ENCODE measurements around the gene SLC22A23.

The SLC22A23 gene

GRCh38 chr6:3277251-3277650 lies 179.6 kb downstream of the SLC22A23 start:
- Histone ChIP-seq H4K20me1 (ENCODE audit: insufficient read depth, low read length) (no peaks in the 10 kb centered on the region), H3F3A (ENCODE audit: insufficient read depth, low read length) (no peaks in the 10 kb centered on the region; the same call in 1 of the 2 replicates), H3K27me3 (replicated peaks; ENCODE audit: insufficient read depth, low read length) (no peaks in the 10 kb centered on the region), H3K4me3 (ENCODE audit: low read length) (no peak overlapping the region), H2AFZ (ENCODE audit: low read length) (no peak overlapping the region), H3K4me1 (ENCODE audit: low read length) (no peaks in the 10 kb centered on the region; the same call in 1 of the 2 replicates), H3K27ac (ENCODE audit: low read length) (no peak overlapping the region), H3K9ac (ENCODE audit: low read length) (no peak overlapping the region), H3K4me2 (ENCODE audit: low read depth, low read length) (no peak overlapping the region), H3K36me3 (replicated peaks; ENCODE audit: insufficient read depth, low read length) (no peaks in the 10 kb centered on the region), H3K9me3 (replicated peaks; ENCODE audit: insufficient read depth, low read length) (no peaks in the 10 kb centered on the region), H3K9me2 (replicated peaks; ENCODE audit: insufficient read depth, low read length) (no peaks in the 10 kb centered on the region), H3K79me2 (ENCODE audit: low read length) (peaks cover 7% of the 10 kb centered on the region; the same call in 1 of the 2 replicates)
- DNase-seq = no peak
- TF ChIP-seq CTCF (IDR thresholded peaks at IDR 0.05; ENCODE audit: low read length) (no peak), EZH2phosphoT487 (IDR thresholded peaks at IDR 0.05; ENCODE audit: low read length) (no peak), EZH2 (optimal IDR thresholded peaks at IDR 0.05; ENCODE audit: low read depth, low read length) (no peak)

- Histone ChIP-seq H3K9me2 (replicated peaks; ENCODE audit: insufficient read depth, low read length) (no peaks in the 10 kb centered on the region), H3K79me2 (ENCODE audit: low read length) (peaks cover 7% of the 10 kb centered on the region; the same call in 1 of the 2 replicates), H3K36me3 (replicated peaks; ENCODE audit: insufficient read depth, low read length) (no peaks in the 10 kb centered on the region), H3K4me3 (ENCODE audit: low read length) (no peak overlapping the region), H3K9me3 (replicated peaks; ENCODE audit: insufficient read depth, low read length) (no peaks in the 10 kb centered on the region), H4K20me1 (ENCODE audit: insufficient read depth, low read length) (no peaks in the 10 kb centered on the region), H2AFZ (ENCODE audit: low read length) (no peak overlapping the region), H3F3A (ENCODE audit: insufficient read depth, low read length) (no peaks in the 10 kb centered on the region; the same call in 1 of the 2 replicates), H3K9ac (ENCODE audit: low read length) (no peak overlapping the region), H3K27me3 (replicated peaks; ENCODE audit: insufficient read depth, low read length) (no peaks in the 10 kb centered on the region), H3K4me2 (ENCODE audit: low read depth, low read length) (no peak overlapping the region), H3K27ac (ENCODE audit: low read length) (no peak overlapping the region), H3K4me1 (ENCODE audit: low read length) (no peaks in the 10 kb centered on the region; the same call in 1 of the 2 replicates)
- no peak for DNase-seq
- TF ChIP-seq EZH2phosphoT487 (IDR thresholded peaks at IDR 0.05; ENCODE audit: low read length) (no peak), CTCF (IDR thresholded peaks at IDR 0.05; ENCODE audit: low read length) (no peak), EZH2 (optimal IDR thresholded peaks at IDR 0.05; ENCODE audit: low read depth, low read length) (no peak)
Measured at GRCh38 chr6:3276174-3277167, 180.4 kb downstream of the SLC22A23 start.

DNA sequence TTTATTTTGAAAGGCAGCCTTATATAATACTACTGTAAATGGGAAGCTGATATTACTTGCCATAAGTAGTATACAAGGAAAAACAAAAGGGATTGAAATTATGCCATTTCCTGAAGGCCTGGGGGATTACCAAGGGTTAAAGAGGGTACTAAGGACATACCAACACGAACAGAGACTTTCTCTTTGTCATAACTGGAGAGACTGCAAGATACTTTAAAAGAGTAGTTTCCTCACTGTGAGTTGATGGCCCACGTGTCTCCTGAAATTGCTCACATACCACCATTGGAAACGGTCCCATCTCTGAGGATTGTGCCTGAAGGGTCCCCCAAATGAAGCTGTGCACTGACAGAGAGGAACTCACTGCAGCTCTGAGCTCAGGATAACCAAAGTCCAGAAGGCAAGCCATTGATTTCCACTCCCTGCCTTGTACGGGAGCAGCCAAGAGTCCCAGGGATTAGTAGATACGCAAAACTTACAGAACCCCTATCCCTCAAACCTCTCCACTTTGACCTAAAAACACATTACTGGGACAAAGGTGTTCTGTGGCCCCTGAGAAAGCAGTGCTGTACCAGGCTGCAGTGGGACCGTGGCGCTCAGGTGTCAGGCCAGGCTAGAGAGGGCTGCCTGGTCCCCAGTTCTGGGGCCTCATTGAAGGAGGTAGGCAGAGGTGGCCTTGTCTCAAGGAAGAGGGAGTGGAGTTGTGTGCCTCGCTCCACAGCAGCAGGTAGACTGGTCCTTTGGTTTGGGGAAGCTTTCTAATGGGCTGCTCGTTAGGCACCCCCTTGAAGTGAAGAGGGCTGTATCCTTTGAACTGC lies 182.9 kb downstream of the SLC22A23 start:
- peaks cover 17% of the 10 kb centered on the region; the same call in 1 of the 2 replicates for H3K79me2 ChIP-seq (ENCODE audit: low read length)
- no peak overlapping the region for H3K4me3 ChIP-seq (ENCODE audit: low read length)
- no peak for TF ChIP-seq EZH2 (optimal IDR thresholded peaks at IDR 0.05; ENCODE audit: low read depth, low read length)
- no peak for TF ChIP-seq EZH2phosphoT487 (IDR thresholded peaks at IDR 0.05; ENCODE audit: low read length)
- no peak for TF ChIP-seq CTCF (IDR thresholded peaks at IDR 0.05; ENCODE audit: low read length)
- H4K20me1 ChIP-seq (ENCODE audit: insufficient read depth, low read length) = no peaks in the 10 kb centered on the region
- H3K9me3 ChIP-seq (replicated peaks; ENCODE audit: insufficient read depth, low read length) = no peaks in the 10 kb centered on the region
- H3K4me2 ChIP-seq (ENCODE audit: low read depth, low read length) = no peak overlapping the region
- no peaks in the 10 kb centered on the region; the same call in 1 of the 2 replicates for H3K4me1 ChIP-seq (ENCODE audit: low read length)
- H3K9ac ChIP-seq (ENCODE audit: low read length) = no peak overlapping the region
- no peak for DNase-seq
- no peaks in the 10 kb centered on the region for H3K27me3 ChIP-seq (replicated peaks; ENCODE audit: insufficient read depth, low read length)
- H3K27ac ChIP-seq (ENCODE audit: low read length) = no peak overlapping the region
- no peaks in the 10 kb centered on the region for H3K36me3 ChIP-seq (replicated peaks; ENCODE audit: insufficient read depth, low read length)
- no peaks in the 10 kb centered on the region; the same call in 1 of the 2 replicates for H3F3A ChIP-seq (ENCODE audit: insufficient read depth, low read length)
- no peaks in the 10 kb centered on the region for H3K9me2 ChIP-seq (replicated peaks; ENCODE audit: insufficient read depth, low read length)
- H2AFZ ChIP-seq (ENCODE audit: low read length) = no peak overlapping the region

All from MM.1S (cell line).